H1 (cell line): ENCODE data around the gene RASL11B.

Experiments
- EZH2 ChIP-seq: fragments of 200-600 bp; sonication (generic); IDR thresholded peaks from 2 replicates; pipeline ENCODE4 v1.7.1; 2012; ENCODE audit warnings: low read depth, mild to moderate bottlenecking, moderate library complexity, low read length, inconsistent platforms; ENCODE audit not compliant: severe bottlenecking
- HDAC6 ChIP-seq: IDR thresholded peaks from one replicate; pipeline ENCODE4 v1.7.1; 2012; ENCODE audit warnings: low read depth, mild to moderate bottlenecking, inconsistent platforms, low read length, moderate library complexity
- SIN3A ChIP-seq, 2 experiments: IDR thresholded peaks in 1 of 2; conservative IDR thresholded peaks in 1 of 2; 2 replicates each; pipeline ENCODE4 v1.6.1; 2011 to 2012; ENCODE audit warnings: low read length in 2 of 2, improper control_type of control experiment in 1 of 2, low read depth in 1 of 2, mild to moderate bottlenecking in 1 of 2
- TF ChIP-seq, protein P1 (sequence below), 3 experiments: IDR thresholded peaks; 1 replicate in 2 of 3; 2 replicates in 1 of 3; pipeline versions ENCODE4 v1.5.1 to v1.6.1; 2011; ENCODE audit warnings: low read length in 3 of 3, mild to moderate bottlenecking in 3 of 3, inconsistent platforms in 2 of 3, low read depth in 1 of 3, moderate library complexity in 1 of 3; ENCODE audit not compliant: insufficient read depth in 1 of 3; ENCODE audit errors: control extremely low read depth in 1 of 3

DNA sequence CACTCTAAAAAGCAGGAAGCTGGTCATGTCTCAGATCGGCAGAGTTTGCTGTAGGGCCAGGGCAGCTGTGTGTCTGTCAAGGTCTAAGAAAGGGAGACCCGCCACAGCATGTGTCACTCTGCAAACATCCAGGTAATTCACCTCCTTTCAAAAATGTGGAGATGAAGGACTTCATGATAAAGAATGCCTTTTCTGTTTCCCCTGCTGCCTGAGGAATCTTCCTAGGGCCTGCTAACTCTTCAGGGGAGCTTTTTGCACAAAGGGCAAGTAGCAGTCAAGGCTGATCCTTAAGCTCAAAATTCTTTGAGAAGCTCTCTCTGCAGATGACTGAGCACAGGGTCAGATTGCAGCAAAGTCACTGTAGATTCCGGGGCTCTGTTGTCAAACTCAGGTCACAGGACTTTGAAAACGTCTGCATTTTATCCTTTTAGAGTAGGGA, 21.1 kb downstream of the RASL11B start:
- TF ChIP-seq HDAC6 = no peak
- peak in 1 of 2 experiments; percentile 84; a peak in 1 of 4 replicates for TF ChIP-seq SIN3A (conservative IDR thresholded peaks at IDR 0.05 in 1 of 2, IDR thresholded peaks at IDR 0.05 in 1 of 2; ENCODE audit: low read depth in 1 of 2, low read length in 2 of 2)
- TF ChIP-seq, protein P1, sequence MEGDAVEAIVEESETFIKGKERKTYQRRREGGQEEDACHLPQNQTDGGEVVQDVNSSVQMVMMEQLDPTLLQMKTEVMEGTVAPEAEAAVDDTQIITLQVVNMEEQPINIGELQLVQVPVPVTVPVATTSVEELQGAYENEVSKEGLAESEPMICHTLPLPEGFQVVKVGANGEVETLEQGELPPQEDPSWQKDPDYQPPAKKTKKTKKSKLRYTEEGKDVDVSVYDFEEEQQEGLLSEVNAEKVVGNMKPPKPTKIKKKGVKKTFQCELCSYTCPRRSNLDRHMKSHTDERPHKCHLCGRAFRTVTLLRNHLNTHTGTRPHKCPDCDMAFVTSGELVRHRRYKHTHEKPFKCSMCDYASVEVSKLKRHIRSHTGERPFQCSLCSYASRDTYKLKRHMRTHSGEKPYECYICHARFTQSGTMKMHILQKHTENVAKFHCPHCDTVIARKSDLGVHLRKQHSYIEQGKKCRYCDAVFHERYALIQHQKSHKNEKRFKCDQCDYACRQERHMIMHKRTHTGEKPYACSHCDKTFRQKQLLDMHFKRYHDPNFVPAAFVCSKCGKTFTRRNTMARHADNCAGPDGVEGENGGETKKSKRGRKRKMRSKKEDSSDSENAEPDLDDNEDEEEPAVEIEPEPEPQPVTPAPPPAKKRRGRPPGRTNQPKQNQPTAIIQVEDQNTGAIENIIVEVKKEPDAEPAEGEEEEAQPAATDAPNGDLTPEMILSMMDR (IDR thresholded peaks at IDR 0.05; ENCODE audit: control extremely low read depth in 1 of 3, insufficient read depth in 1 of 3, low read depth in 1 of 3, low read length in 3 of 3) = no peak
- no peak for TF ChIP-seq EZH2
